WTC11 (cell line): Measurements from ENCODE around the gene SEMA4C. TPM values are rescaled to one million over a fixed set of nuclear protein-coding genes. Genes with fewer than 3 reads are reported as not detected.

ENCODE experiments used
- ATAC-seq: fragments of 200-7000 bp; cut with Tn5 transposase; 2 replicates; pipeline ENCODE4 v1.10.0; 2021; ENCODE audit warnings: mild to moderate bottlenecking, moderate library complexity
- CTCF ChIA-PET: fragments of 300-600 bp; sonication (Branson Sonifier 250); formaldehyde crosslinking; loops from one replicate; lab custom pipeline; 2021; ENCODE audit warnings: antibody characterized with exemption; lab: Charles Lee
- POLR2A ChIA-PET: fragments of 350-600 bp; sonication (Branson Sonifier 250); formaldehyde crosslinking; loops from one replicate; lab custom pipeline; 2021; ENCODE audit warnings: antibody characterized with exemption; lab: Charles Lee
- DNase-seq: peaks from one replicate; pipeline ENCODE4 v3.0.0; 2021; ENCODE audit warnings: low spot score
- H3K27ac Mint-ChIP-seq: 2 replicates; pipeline ENCODE4 v1.8.0; 2021; ENCODE audit warnings: mixed read lengths
- H3K27me3 Mint-ChIP-seq: 2 replicates; pipeline ENCODE4 v1.8.0; 2021; ENCODE audit warnings: low read depth, mild to moderate bottlenecking, moderate library complexity, mixed read lengths
- H3K36me3 Mint-ChIP-seq: 2 replicates; pipeline ENCODE4 v1.8.0; 2021; ENCODE audit warnings: mixed read lengths
- H3K4me1 Mint-ChIP-seq: 2 replicates; pipeline ENCODE4 v1.8.0; 2022; ENCODE audit warnings: mixed read lengths
- H3K4me3 Mint-ChIP-seq: 2 replicates; pipeline ENCODE4 v1.8.0; 2021; ENCODE audit warnings: mild to moderate bottlenecking, moderate library complexity, mixed read lengths
- H3K9me3 Mint-ChIP-seq: 2 replicates; pipeline ENCODE4 v1.8.0; 2021; ENCODE audit warnings: mixed read lengths
- AR ChIP-seq: fragments of 250-450 bp; sonication (Bioruptor Pico); IDR thresholded peaks from 2 replicates; pipeline ENCODE4 v1.9.0; 2021; ENCODE audit warnings: mild to moderate bottlenecking
- ARID4B ChIP-seq: sonication (generic); formaldehyde crosslinking; IDR thresholded peaks from 2 replicates; pipeline ENCODE4 v1.8.0; 2023; ENCODE audit warnings: missing genetic modification reagents, mild to moderate bottlenecking, borderline replicate concordance
- ATF2 ChIP-seq: sonication (generic); formaldehyde crosslinking; IDR thresholded peaks from 2 replicates; pipeline ENCODE4 v1.8.1; 2022; ENCODE audit warnings: low read depth, missing genetic modification reagents, borderline replicate concordance
- E2F4 ChIP-seq: sonication (generic); formaldehyde crosslinking; IDR thresholded peaks from 2 replicates; pipeline ENCODE4 v1.8.1; 2022; ENCODE audit warnings: low read depth, mild to moderate bottlenecking, moderate library complexity, missing genetic modification reagents, borderline replicate concordance
- EMX1 ChIP-seq: fragments of 250-450 bp; sonication (Bioruptor Pico); IDR thresholded peaks from 2 replicates; pipeline ENCODE4 v1.8.0; 2021; ENCODE audit warnings: mild to moderate bottlenecking
- ESRRA ChIP-seq: sonication (generic); formaldehyde crosslinking; IDR thresholded peaks from 2 replicates; pipeline ENCODE4 v1.8.1; 2022; ENCODE audit warnings: mild to moderate bottlenecking, missing genetic modification reagents, borderline replicate concordance
- ETV6 ChIP-seq: sonication (generic); formaldehyde crosslinking; IDR thresholded peaks from 2 replicates; pipeline ENCODE4 v1.8.1; 2022; ENCODE audit warnings: mild to moderate bottlenecking, missing genetic modification reagents
- FOXJ3 ChIP-seq: sonication (generic); formaldehyde crosslinking; IDR thresholded peaks from 2 replicates; pipeline ENCODE4 v1.9.0; 2021; ENCODE audit warnings: missing genetic modification reagents, mild to moderate bottlenecking, borderline replicate concordance
- FOXP1 ChIP-seq: sonication (generic); formaldehyde crosslinking; IDR thresholded peaks from 2 replicates; pipeline ENCODE4 v1.8.0; 2022; ENCODE audit warnings: missing genetic modification reagents, mild to moderate bottlenecking, moderate library complexity, borderline replicate concordance
- GRHL2 ChIP-seq: fragments of 250-450 bp; sonication (Bioruptor Pico); IDR thresholded peaks from 2 replicates; pipeline ENCODE4 v1.8.0; 2022; ENCODE audit warnings: mild to moderate bottlenecking, moderate library complexity; ENCODE audit not compliant: insufficient replicate concordance, severe bottlenecking
- GTF2I ChIP-seq: fragments of 250-450 bp; sonication (Bioruptor Pico); conservative IDR thresholded peaks from 2 replicates; pipeline ENCODE4 v1.4.0; 2021; ENCODE audit warnings: mild to moderate bottlenecking
- JAZF1 ChIP-seq: fragments of 250-450 bp; sonication (Bioruptor Pico); IDR thresholded peaks from 2 replicates; pipeline ENCODE4 v1.9.0; 2021; ENCODE audit warnings: moderate library complexity, mild to moderate bottlenecking, inconsistent platforms
- ZNF317 ChIP-seq: sonication (generic); formaldehyde crosslinking; IDR thresholded peaks from 2 replicates; pipeline ENCODE4 v1.8.1; 2023; ENCODE audit warnings: low read depth, mild to moderate bottlenecking, moderate library complexity, missing genetic modification reagents, borderline replicate concordance
- total RNA-seq: library from RNA; stranded (reverse); gene quantifications from 3 replicates; pipeline ENCODE4 v1.2.3, GENCODE V29; 2021
- TF ChIP-seq, protein P1 (sequence below): sonication (generic); formaldehyde crosslinking; IDR thresholded peaks from 2 replicates; pipeline ENCODE4 v1.8.1; 2023; ENCODE audit warnings: mild to moderate bottlenecking, missing genetic modification reagents, moderate library complexity
- TF ChIP-seq, protein P2 (sequence below): sonication (generic); formaldehyde crosslinking; IDR thresholded peaks from 2 replicates; pipeline ENCODE4 v1.8.1; 2023; ENCODE audit warnings: mild to moderate bottlenecking, missing genetic modification reagents
- TF ChIP-seq, protein P3 (sequence below): fragments of 250-450 bp; sonication (Bioruptor Pico); IDR thresholded peaks from 2 replicates; pipeline ENCODE4 v2.1.2; 2022; ENCODE audit warnings: mild to moderate bottlenecking, moderate library complexity
- TF ChIP-seq, protein P4 (sequence below): sonication (generic); formaldehyde crosslinking; IDR thresholded peaks from 2 replicates; pipeline ENCODE4 v1.8.0; 2022; ENCODE audit warnings: mild to moderate bottlenecking, missing genetic modification reagents

The SEMA4C gene
- total RNA-seq, 1 experiment from 2014 or later: 81.6 TPM

GRCh38 chr2:96817882-96818281, 52.0 kb downstream of the SEMA4C start (continued):
- TF ChIP-seq, protein P1, sequence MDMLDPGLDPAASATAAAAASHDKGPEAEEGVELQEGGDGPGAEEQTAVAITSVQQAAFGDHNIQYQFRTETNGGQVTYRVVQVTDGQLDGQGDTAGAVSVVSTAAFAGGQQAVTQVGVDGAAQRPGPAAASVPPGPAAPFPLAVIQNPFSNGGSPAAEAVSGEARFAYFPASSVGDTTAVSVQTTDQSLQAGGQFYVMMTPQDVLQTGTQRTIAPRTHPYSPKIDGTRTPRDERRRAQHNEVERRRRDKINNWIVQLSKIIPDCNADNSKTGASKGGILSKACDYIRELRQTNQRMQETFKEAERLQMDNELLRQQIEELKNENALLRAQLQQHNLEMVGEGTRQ (CRISPR knock-in tag): no peak
- TF ChIP-seq ATF2 (CRISPR knock-in tag) (no peak), ESRRA (CRISPR knock-in tag) (no peak), FOXJ3 (CRISPR knock-in tag) (no peak)
- TF ChIP-seq, protein P2, sequence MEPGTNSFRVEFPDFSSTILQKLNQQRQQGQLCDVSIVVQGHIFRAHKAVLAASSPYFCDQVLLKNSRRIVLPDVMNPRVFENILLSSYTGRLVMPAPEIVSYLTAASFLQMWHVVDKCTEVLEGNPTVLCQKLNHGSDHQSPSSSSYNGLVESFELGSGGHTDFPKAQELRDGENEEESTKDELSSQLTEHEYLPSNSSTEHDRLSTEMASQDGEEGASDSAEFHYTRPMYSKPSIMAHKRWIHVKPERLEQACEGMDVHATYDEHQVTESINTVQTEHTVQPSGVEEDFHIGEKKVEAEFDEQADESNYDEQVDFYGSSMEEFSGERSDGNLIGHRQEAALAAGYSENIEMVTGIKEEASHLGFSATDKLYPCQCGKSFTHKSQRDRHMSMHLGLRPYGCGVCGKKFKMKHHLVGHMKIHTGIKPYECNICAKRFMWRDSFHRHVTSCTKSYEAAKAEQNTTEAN (CRISPR knock-in tag): no peak

DNA sequence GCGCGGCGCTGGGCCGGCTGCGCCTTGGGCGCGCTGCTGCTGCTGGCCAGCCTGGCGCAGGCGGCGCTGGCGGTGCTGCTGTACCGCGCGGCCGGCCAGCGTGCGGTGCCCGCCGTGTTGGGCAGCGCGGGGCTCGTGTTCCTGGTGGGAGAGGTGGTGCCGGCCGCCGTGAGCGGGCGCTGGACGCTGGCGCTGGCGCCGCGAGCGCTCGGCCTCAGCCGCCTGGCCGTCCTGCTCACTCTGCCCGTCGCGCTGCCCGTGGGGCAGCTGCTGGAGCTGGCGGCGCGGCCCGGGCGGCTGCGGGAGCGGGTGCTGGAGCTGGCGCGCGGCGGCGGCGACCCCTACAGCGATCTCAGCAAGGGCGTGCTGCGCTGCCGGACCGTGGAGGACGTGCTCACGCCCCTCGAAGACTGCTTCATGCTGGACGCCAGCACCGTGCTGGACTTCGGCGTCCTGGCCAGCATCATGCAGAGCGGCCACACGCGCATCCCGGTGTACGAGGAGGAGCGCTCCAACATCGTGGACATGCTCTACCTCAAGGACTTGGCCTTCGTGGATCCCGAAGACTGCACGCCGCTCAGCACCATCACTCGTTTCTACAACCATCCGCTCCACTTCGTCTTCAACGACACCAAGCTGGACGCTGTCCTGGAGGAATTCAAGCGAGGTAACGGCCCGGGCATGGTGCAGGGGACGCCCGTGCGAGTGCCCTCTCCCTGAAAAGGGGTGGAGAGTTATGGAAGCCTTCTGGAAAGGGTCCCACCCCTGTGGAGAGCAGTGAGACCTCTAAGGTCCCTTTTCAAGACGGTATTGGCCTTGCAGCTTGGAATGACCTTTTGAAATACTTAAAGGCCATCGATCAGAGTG, 52.8 kb downstream of the SEMA4C start:
- ChIA-PET POLR2A (interaction anchor here (0.6 to 1.5 kb wide), 4 partner anchors 16 to 54 kb away, joined by 3 to 4 read pairs (median 4); no protein-coding TSS in a partner anchor), CTCF (interaction anchor here (0.7 to 4.2 kb wide), 15 partner anchors 14 to 269 kb away, joined by 3 to 22 read pairs (median 6); partner anchors contain the start of genes ANKRD23, ANKRD39 and CNNM4)
- ATAC-seq (no peak), DNase-seq (no peak)
- Mint-ChIP-seq H3K27ac (no peak overlapping the region), H3K4me1 (peaks cover 48% of the 10 kb centered on the region), H3K27me3 (0 out of 2 replicates have a peak, but pooled peaks cover 2% of the 10 kb centered on the region), H3K4me3 (peak overlapping the region; percentile 82), H3K36me3 (peaks cover 14% of the 10 kb centered on the region), H3K9me3 (no peaks in the 10 kb centered on the region)
- TF ChIP-seq E2F4 (CRISPR knock-in tag) (0 out of 2 replicates have a peak, but pooled peaks have one; percentile 56), GRHL2 (CRISPR knock-in tag) (no peak), GTF2I (CRISPR knock-in tag) (no peak), JAZF1 (CRISPR knock-in tag) (no peak), EMX1 (no peak), ETV6 (CRISPR knock-in tag) (no peak), AR (CRISPR knock-in tag) (no peak), ZNF317 (CRISPR knock-in tag) (no peak), FOXJ3 (CRISPR knock-in tag) (no peak), FOXP1 (peak; percentile 72; the same call in 1 of the 2 replicates), ARID4B (CRISPR knock-in tag) (no peak)
- TF ChIP-seq, protein P3, sequence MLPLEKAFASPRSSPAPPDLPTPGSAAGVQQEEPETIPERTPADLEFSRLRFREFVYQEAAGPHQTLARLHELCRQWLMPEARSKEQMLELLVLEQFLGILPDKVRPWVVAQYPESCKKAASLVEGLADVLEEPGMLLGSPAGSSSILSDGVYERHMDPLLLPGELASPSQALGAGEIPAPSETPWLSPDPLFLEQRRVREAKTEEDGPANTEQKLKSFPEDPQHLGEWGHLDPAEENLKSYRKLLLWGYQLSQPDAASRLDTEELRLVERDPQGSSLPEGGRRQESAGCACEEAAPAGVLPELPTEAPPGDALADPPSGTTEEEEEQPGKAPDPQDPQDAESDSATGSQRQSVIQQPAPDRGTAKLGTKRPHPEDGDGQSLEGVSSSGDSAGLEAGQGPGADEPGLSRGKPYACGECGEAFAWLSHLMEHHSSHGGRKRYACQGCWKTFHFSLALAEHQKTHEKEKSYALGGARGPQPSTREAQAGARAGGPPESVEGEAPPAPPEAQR: no peak
- TF ChIP-seq, protein P2 (CRISPR knock-in tag): no peak
- TF ChIP-seq, protein P4, sequence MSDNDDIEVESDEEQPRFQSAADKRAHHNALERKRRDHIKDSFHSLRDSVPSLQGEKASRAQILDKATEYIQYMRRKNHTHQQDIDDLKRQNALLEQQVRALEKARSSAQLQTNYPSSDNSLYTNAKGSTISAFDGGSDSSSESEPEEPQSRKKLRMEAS (CRISPR knock-in tag): peak; percentile 45; the same call in 1 of the 2 replicates
